Peyer's patch (tissue), 4 donors: ENCODE measurements around the gene AKAP13.

Experiments
- POLR2A ChIP-seq, 2 donors: fragments of 450-650 bp; IDR thresholded peaks; one replicate each; pipeline ENCODE4 v1.5.1; 2017; ENCODE audit warnings: antibody characterized with exemption in 2 of 2, mild to moderate bottlenecking in 2 of 2, moderate library complexity in 2 of 2
- TF ChIP-seq, protein P1 (sequence below), 6 experiments: fragments of 450-650 bp in 4 of 6; fragments of 200-600 bp in 2 of 6; sonication (generic) in 1 of 6; IDR thresholded peaks; one replicate each; pipeline ENCODE4 v1.5.1; 2017 to 2019; ENCODE audit warnings: antibody characterized with exemption in 6 of 6, mild to moderate bottlenecking in 3 of 6, moderate library complexity in 1 of 6

DNA sequence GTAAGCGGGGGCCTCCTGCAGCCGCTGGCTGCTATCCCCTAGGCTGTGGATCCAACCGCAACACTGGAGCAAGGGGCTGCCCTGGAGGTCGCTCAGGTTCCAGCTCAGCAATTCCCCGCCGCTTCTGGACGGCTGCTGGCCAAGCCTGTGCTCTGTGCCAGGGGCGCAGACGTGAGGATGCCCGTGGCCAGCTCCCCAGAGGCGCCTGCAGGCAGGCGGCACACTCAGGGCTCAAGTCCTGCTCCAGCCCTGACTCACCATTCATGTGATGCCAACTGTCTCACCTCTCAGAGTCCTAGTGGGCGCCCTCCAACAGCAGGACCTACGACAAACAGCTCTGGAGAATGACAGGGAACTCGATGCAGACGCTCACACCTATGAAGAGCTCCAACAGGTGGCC is 382.8 kb downstream of the AKAP13 start:
- TF ChIP-seq POLR2A (IDR thresholded peaks at IDR 0.05): no peak
- TF ChIP-seq, protein P1, sequence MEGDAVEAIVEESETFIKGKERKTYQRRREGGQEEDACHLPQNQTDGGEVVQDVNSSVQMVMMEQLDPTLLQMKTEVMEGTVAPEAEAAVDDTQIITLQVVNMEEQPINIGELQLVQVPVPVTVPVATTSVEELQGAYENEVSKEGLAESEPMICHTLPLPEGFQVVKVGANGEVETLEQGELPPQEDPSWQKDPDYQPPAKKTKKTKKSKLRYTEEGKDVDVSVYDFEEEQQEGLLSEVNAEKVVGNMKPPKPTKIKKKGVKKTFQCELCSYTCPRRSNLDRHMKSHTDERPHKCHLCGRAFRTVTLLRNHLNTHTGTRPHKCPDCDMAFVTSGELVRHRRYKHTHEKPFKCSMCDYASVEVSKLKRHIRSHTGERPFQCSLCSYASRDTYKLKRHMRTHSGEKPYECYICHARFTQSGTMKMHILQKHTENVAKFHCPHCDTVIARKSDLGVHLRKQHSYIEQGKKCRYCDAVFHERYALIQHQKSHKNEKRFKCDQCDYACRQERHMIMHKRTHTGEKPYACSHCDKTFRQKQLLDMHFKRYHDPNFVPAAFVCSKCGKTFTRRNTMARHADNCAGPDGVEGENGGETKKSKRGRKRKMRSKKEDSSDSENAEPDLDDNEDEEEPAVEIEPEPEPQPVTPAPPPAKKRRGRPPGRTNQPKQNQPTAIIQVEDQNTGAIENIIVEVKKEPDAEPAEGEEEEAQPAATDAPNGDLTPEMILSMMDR (IDR thresholded peaks at IDR 0.05): no peak
